Measurements from ENCODE around the gene KLHL6. TPM values are rescaled to one million over a fixed set of nuclear protein-coding genes. Genes with fewer than 3 reads are reported as not detected.
"Not testable (repeated sequence)": the region's sequence is repeated elsewhere in the genome, so short reads cannot be mapped to it uniquely, and the experiment has no call there.

Gene KLHL6
- polyA plus RNA-seq, 4 donors = 1.0 to 1.6 (median 1.1) TPM

DNA sequence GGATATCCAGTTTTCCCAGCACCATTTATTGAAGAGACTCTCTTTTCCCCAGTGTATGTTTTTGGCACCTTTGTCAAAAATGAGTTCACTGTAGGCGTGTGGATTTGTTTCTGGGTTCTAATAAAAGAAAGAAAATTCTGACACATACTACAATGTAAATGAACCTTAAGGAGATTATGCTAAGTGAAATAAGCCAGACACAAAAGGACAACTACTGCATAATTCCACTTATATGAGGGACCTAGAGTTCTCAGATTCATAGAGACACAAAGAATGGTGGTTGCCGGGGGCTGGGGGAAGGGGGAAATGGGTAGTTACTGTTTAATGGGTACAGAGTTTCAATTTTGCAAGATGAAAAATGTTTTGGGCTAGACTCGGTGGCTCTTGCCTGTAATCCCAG lies 14.7 kb upstream of the KLHL6 start:
- not testable (repeated sequence) for DNase-seq (ENCODE audit: low read depth in 4 of 4, low spot score in 3 of 4)

GRCh38 chr3:183566880-183567279 lies 11.4 kb upstream of the KLHL6 start:
- DNase-seq (ENCODE audit: low read depth in 4 of 4, low spot score in 3 of 4) = no peak

DNA sequence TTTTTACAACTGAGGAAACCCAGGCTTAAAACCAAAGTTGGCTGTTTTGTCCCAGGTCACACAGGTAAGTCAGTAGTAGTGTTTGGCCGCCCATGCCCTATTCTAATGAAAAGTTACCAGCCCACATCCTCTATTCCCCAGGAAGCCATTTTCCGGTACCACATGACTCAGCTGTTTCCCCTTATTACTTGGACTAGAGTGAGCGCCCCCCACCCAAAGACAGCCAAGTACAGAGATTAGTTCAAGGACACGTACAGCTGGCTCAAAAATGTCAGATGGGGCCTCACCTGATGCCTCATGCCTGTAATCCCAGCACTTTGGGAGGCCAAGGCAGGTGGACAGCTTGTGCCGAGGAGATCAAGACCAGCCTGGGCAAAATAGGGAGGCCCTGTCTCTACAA lies 8.5 kb upstream of the KLHL6 start:
- DNase-seq (ENCODE audit: low read depth in 4 of 4, low spot score in 3 of 4) = no peak

DNA sequence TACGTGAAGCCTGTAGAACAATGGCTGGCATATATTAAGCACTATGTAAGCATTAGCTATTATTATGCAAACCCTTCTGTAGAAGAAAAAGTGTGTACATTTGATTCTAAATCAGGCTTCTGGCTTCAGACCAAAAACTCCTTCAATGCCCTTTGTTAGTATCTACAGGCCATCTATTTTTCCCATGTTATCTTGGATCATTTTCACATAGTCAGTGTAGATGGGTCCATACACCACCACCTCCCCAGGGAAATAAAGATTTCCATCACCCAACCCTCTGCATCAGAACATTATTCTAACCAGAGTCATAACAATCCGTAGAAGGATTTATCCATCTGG lies 8.0 kb upstream of the KLHL6 start:
- no peak for DNase-seq (ENCODE audit: low read depth in 4 of 4, low spot score in 3 of 4)

DNA sequence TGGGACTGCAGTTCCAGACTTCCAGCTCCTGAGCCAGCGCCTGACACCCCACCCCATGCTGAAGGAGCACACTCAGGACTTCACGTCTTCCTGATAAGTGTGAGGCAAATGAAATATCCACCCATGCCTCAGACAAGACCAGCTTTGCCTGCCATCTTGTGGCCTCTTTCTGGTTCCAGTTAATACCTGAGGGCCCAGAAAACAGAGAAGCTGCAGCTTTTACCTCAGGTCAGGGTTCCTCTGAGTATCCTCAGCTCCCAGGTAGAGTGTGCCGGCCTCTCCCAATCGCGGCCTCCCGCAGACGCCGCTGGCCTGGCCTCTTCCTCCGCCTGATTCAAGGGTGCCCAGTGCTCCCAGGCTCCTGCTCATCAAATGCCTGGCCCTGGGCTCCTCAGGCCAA lies 5.1 kb upstream of the KLHL6 start:
- no peak for DNase-seq (ENCODE audit: low read depth in 4 of 4, low spot score in 3 of 4)

- DNase-seq (ENCODE audit: low read depth in 4 of 4, low spot score in 3 of 4) = no peak
Measured at GRCh38 chr3:183558495-183558894, 3.0 kb upstream of the KLHL6 start.

DNA sequence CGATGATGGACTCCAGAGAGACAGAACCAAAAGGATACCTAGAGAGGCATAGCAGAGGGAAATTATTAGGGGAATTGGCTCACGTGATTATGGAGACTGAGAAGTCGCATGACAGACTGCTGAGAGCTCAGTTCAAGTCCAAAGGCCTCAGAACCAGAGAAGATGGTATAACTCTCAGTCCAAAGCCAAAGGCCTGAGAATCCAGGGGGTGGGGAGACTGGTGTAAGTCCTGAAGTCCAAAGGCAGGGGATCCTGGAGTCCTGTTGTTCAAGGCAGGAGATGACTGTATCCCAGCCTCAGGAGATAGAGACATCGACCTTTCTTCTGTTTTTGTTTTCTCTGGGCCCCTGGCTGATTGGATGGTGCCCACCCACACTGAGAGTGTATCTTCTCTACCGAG lies 1.2 kb upstream of the KLHL6 start:
- no peak for DNase-seq (ENCODE audit: low read depth in 4 of 4, low spot score in 3 of 4)

GRCh38 chr3:183554377-183554776 lies 1.1 kb downstream of the KLHL6 start:
- no peak for DNase-seq (ENCODE audit: low read depth in 4 of 4, low spot score in 3 of 4)

- DNase-seq (ENCODE audit: low read depth in 4 of 4, low spot score in 3 of 4) = no peak
Measured at GRCh38 chr3:183553334-183554026, 2.0 kb downstream of the KLHL6 start.

DNA sequence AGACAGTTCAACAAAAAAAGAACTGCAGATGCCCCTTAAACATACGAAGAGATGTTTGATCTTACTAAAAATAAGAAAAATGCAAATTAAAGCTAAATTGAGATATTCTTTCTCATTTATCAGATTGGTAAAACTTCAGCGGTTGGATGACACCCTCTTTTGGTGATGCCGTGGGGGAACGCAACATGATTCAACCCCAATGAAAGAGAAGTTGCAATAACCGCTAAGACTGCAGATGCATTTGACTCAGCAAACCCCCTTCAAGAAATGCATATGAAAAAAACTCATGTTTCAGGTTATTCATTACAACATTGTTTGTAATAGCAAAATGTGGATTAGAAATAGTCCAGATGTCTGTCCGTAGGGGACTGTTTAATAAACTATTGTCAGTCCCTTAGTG lies 3.6 kb downstream of the KLHL6 start:
- no peak for DNase-seq (ENCODE audit: low read depth in 4 of 4, low spot score in 3 of 4)

GRCh38 chr3:183548262-183548769 lies 7.2 kb downstream of the KLHL6 start:
- no peak for DNase-seq (ENCODE audit: low read depth in 4 of 4, low spot score in 3 of 4)

DNA sequence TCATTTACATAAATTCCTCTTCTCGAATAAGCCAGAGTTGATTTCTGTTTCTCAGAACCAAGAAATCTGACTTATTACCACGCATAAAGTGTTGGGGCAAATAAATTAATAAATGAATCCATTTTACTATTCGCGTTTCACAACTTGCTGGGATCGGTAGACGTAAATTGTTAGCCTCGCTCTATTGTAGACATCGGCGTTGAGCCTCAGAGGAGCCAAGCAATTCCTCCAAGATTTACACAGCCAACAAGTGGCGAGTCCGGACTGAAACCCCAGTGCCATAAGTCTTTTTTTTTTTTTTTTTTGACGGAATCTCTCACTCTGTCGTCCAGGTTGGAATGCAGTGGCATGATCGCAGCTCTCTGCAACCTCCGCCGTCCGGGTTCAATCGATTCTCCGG lies 8.9 kb downstream of the KLHL6 start:
- DNase-seq (ENCODE audit: low read depth in 4 of 4, low spot score in 3 of 4) = no peak

GRCh38 chr3:183545708-183546107 lies 9.8 kb downstream of the KLHL6 start:
- no peak for DNase-seq (ENCODE audit: low read depth in 4 of 4, low spot score in 3 of 4)

- DNase-seq (ENCODE audit: low read depth in 4 of 4, low spot score in 3 of 4) = no peak
Measured at GRCh38 chr3:183542355-183542754, 13.2 kb downstream of the KLHL6 start.

DNA sequence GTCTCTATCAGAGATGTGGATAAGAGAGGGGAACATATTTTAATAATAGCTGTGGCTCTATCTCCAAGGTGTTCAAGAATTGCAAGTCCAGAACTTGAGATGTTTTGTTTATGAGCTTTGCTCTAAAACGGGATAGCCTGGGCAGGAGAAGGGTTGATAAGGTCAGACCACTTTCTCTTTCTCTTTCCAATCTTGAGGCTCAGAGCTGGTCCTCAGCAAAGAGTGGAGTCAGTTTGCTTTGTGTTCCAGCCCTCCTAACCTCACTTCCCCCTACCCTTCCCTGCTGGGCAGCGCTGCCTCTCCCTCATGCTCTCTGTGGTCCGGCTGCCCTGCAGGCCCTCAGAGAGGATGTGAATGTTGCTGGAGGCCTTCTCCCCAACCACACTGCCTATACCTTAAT lies 13.8 kb downstream of the KLHL6 start:
- DNase-seq (ENCODE audit: low read depth in 4 of 4, low spot score in 3 of 4) = no peak

GRCh38 chr3:183541235-183541655 lies 14.3 kb downstream of the KLHL6 start:
- no peak for DNase-seq (ENCODE audit: low read depth in 4 of 4, low spot score in 3 of 4)

DNA sequence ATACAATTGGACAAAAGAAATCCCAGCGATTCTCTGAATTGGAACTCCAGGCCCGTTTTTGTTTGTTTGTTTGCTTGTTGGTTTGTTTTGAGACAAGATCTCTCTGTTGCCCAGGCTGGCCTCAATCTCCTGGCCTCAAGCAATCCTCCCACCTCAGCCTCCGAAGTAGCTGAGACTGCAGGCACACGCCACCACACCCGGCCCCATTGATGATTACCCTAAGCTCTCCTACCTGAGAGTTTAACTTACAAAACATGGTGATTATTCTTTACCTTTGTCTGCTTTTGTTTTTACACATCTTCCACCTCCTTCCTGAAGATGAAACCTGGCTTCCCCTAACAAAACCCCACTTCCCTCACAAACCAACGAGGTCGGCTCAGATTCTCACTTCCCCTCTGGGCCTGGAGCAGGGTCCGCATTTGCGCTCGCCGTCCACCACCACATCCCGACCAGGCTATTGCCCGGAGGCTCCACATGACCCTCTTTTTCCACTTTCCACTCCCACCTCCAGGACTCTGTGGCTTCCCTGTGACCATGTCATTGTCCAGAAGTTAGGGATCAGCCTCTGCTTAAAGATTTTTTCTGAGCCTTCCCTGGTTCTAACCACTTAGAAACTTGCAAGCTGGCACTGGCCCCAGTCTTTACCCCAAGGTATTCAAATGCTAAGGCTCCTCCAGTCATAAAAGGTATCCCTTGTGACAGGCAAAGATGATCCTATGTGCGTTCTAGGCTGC lies 14.8 kb downstream of the KLHL6 start:
- no peak for DNase-seq (ENCODE audit: low read depth in 4 of 4, low spot score in 3 of 4)

DNA sequence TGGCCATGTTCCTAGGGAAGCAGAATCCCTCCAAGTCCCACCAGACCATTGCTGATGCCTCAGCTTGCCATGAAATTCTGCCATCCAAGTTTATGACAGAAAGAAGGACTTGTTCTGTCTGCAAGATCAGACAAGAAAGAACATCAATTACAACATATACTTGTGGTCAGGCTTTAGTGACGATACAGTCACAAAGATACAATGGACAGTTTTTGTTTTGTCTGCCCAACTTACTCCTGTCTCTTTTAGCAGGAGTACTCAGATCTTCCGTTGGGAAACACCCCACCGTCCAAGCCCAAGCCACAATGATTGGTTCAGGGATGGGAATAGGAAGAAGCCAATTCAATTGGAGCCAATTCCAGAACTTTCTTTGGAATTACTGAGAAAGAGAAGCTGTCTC lies 15.7 kb downstream of the KLHL6 start:
- no peak for DNase-seq (ENCODE audit: low read depth in 4 of 4, low spot score in 3 of 4)

DNA sequence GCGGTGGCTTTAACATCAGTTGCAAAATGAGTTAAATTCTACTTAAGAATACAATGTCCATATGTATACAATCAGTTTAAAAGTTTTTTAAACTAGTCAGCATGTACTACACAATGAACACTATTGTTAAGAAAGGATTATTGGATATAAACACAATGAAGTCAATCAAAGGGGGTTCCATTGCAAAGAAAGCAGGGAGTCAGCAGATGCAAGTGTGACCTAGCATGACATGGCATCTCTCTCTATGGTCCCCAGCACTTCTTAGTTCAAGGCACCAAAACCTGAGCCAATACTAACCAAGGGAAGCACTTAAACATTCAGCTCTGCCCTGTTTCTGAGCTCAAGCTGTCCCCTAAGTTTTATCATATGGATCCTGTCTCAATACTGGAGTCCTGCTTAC lies 17.0 kb downstream of the KLHL6 start:
- DNase-seq (ENCODE audit: low read depth in 4 of 4, low spot score in 3 of 4) = no peak

GRCh38 chr3:183537295-183537730 lies 18.2 kb downstream of the KLHL6 start:
- no peak for DNase-seq (ENCODE audit: low read depth in 4 of 4, low spot score in 3 of 4)

DNA sequence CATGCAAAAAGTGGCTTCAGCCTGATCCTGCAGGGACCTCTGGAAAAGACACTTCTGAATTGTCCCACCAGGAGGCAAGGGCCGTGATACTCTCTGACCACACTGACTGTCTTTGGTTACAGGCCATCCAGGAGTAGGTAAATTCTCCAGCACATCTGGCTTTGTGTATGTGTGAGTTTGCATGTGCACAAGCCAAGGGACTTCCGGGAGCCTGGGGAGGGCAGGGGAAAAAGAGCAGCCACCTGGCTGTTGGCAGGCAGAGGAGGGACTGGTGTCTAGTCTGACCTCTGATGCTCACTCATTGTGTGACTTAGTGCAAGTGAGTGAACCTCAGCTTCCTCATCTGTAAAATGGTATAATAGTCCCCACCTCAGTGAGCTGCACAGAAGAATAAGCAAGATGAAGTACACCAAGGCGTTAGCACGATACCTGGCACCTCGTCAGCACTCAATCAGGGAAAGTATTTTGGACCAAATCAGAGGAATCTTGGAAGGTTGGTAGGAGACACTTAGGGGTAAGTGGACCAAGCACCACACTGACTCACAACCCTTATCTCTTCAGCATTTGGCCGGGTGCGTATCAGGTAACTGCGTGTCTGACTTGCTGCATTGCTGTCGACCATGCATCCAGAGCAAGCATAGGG lies 19.1 kb downstream of the KLHL6 start:
- no peak for DNase-seq (ENCODE audit: low read depth in 4 of 4, low spot score in 3 of 4)

GRCh38 chr3:183534249-183534648 lies 21.3 kb downstream of the KLHL6 start:
- no peak for DNase-seq (ENCODE audit: low read depth in 4 of 4, low spot score in 3 of 4)
